Ectodermal cell (in vitro differentiated cells): Measurements from ENCODE around the gene EIF4G3.

Experiments used
- H3K27ac ChIP-seq: 2 replicates; pipeline ENCODE4 v1.7.0; 2013; ENCODE audit warnings: mild to moderate bottlenecking, low read depth, low read length; ENCODE audit not compliant: insufficient read depth, poor library complexity, severe bottlenecking
- H3K27me3 ChIP-seq: 2 replicates; pipeline ENCODE4 v1.7.0; 2013; ENCODE audit warnings: mild to moderate bottlenecking, low read length; ENCODE audit not compliant: insufficient read depth, control insufficient read depth, poor library complexity, severe bottlenecking
- H3K36me3 ChIP-seq: one replicate; pipeline ENCODE4 v1.7.0; 2013; ENCODE audit warnings: low read length; ENCODE audit not compliant: control insufficient read depth, insufficient read depth
- H3K4me1 ChIP-seq: one replicate; pipeline ENCODE4 v1.7.0; 2013; ENCODE audit warnings: low read length; ENCODE audit not compliant: control insufficient read depth, insufficient read depth
- H3K4me3 ChIP-seq: 2 replicates; pipeline ENCODE4 v1.7.0; 2013; ENCODE audit warnings: low read depth, low read length, control low read depth; ENCODE audit not compliant: insufficient read depth
- H3K9me3 ChIP-seq: 2 replicates; pipeline ENCODE4 v1.7.0; 2013; ENCODE audit warnings: mild to moderate bottlenecking, low read length, moderate library complexity; ENCODE audit not compliant: control insufficient read depth
- WGBS, 2 experiments: methylation state at CpG; one replicate each; pipeline ENCODE4 v1.1.7; 2013; ENCODE audit warnings: missing lambda C conversion rate in 2 of 2; 5-methylcytosine and 5-hydroxymethylcytosine counted together

EIF4G3 gene

DNA sequence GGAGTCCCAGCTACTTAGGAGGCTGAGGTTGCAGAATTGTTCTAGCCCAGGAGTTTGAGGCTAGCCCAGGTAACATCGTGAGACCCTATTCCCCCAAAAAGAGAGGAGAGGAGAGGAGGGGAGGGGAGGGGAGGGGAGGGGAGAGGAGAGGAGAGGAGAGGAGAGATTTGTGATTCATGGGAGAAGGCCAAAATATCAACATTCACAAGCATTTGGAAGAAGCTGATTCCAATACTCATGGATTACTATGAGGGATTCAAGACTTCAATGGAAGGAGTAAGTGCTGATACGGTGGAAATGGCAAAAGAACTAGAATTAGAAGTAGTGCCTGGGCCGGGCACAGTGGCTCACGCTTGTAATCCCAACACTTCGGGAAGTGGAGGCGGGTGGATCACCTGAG lies 187.8 kb downstream of the EIF4G3 start:
- WGBS, 2 experiments, result 91 to 95% methylated on average over 5 of the region's 6 CpGs
- no peaks in the 10 kb centered on the region for H3K4me1 ChIP-seq
- no peak overlapping the region for H3K4me3 ChIP-seq
- no peaks in the 10 kb centered on the region for H3K9me3 ChIP-seq
- H3K27me3 ChIP-seq, result no peaks in the 10 kb centered on the region
- no peak overlapping the region for H3K27ac ChIP-seq
- H3K36me3 ChIP-seq, result no peaks in the 10 kb centered on the region

- H3K4me3 ChIP-seq, result no peak overlapping the region
- no peaks in the 10 kb centered on the region for H3K9me3 ChIP-seq
- no peaks in the 10 kb centered on the region for H3K27me3 ChIP-seq
- no peaks in the 10 kb centered on the region for H3K36me3 ChIP-seq
- no peaks in the 10 kb centered on the region for H3K4me1 ChIP-seq
- H3K27ac ChIP-seq, result no peak overlapping the region
These were observed 188.6 kb downstream of the EIF4G3 start for GRCh38 chr1:20987831-20988825.

DNA sequence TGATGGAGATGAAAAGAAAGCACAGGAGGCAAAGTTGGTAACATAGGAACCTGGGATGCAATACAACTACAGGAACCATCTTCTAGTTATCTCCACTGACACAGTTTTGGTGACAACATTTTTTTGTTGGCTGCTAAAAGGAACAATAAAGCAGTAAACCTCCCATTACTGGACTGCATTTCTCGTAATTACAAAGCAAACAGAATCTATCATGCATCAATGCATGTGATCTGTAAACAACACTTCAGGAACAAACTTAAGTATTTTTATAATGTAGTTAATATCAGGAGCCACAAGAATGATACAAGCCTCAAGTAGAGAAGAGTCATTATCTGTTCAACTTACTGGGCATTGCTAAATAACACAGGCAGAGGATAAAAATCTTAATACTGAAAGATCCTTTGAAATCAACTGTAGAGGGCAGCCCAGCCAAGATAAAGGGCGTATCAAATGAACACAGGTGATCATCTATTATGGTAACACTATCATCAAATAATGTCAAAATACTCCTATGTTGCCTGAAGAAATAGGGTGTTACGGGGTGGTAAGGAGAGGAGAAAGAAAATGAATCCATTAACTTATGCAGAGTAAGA lies 193.3 kb downstream of the EIF4G3 start:
- 90 to 100% methylated on average over 1 to 3 of the region's 3 CpGs for WGBS, 2 experiments
- no peaks in the 10 kb centered on the region for H3K9me3 ChIP-seq
- no peak overlapping the region for H3K4me3 ChIP-seq
- no peak overlapping the region for H3K27ac ChIP-seq
- no peaks in the 10 kb centered on the region for H3K4me1 ChIP-seq
- no peaks in the 10 kb centered on the region for H3K36me3 ChIP-seq
- H3K27me3 ChIP-seq, result no peaks in the 10 kb centered on the region

DNA sequence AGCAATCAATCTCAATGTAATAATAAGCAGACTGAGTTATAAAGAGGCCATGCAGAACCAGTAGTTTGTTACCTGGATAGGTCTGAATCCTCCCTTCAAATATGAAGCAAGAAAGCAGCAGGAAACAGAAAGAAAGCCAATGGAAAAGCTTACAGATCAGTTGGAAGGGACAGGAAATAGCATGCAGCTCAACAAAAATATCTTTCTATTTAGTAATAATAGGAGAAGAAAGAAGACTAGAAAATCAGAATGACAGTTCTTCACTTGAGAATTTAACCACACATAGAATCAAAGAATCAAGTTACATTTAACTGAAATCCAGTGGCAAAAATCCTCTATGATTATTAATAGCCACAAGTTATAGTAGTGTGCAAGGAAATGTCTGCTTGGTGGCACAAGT lies 194.4 kb downstream of the EIF4G3 start:
- H3K4me3 ChIP-seq, result no peak overlapping the region
- no peak overlapping the region for H3K27ac ChIP-seq
- no peaks in the 10 kb centered on the region for H3K4me1 ChIP-seq
- no peaks in the 10 kb centered on the region for H3K36me3 ChIP-seq
- H3K27me3 ChIP-seq, result no peaks in the 10 kb centered on the region
- H3K9me3 ChIP-seq, result no peaks in the 10 kb centered on the region

- no peaks in the 10 kb centered on the region for H3K36me3 ChIP-seq
- H3K27ac ChIP-seq, result no peak overlapping the region
- H3K4me1 ChIP-seq, result no peaks in the 10 kb centered on the region
- no peaks in the 10 kb centered on the region for H3K27me3 ChIP-seq
- no peaks in the 10 kb centered on the region for H3K9me3 ChIP-seq
- no peak overlapping the region for H3K4me3 ChIP-seq
These were observed 194.8 kb downstream of the EIF4G3 start for GRCh38 chr1:20981915-20982314.

DNA sequence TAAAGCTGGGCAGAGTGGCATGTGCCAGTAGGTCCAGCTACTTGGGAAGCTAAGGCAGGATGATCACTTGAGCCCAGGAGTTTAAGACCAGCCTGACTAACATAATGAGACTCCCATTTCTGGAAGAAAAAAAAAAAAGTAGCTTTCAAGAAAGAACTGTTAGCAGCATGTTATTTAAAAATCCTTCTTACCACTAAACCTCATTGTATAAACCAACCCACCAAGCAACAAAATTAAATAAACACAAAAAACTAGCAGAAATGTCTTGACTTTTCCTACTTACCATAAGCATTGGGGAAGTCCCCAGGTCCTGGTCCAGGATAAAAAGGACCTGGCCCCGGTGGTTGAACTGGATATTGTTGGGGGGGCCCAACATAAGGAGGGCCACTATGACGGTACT lies 196.6 kb downstream of the EIF4G3 start:
- no peaks in the 10 kb centered on the region for H3K36me3 ChIP-seq
- H3K4me3 ChIP-seq, result no peak overlapping the region
- H3K4me1 ChIP-seq, result no peaks in the 10 kb centered on the region
- no peak overlapping the region for H3K27ac ChIP-seq
- H3K27me3 ChIP-seq, result no peaks in the 10 kb centered on the region
- H3K9me3 ChIP-seq, result no peaks in the 10 kb centered on the region
- 100% methylated on average over 1 to 2 of the region's 2 CpGs for WGBS, 2 experiments

- Histone ChIP-seq H3K27me3 (no peaks in the 10 kb centered on the region), H3K4me3 (no peak overlapping the region), H3K9me3 (no peaks in the 10 kb centered on the region), H3K4me1 (no peaks in the 10 kb centered on the region), H3K36me3 (no peaks in the 10 kb centered on the region), H3K27ac (no peak overlapping the region)
- 98 to 100% methylated on average over 1 to 2 of the region's 2 CpGs for WGBS, 2 experiments
These were observed 198.3 kb downstream of the EIF4G3 start for GRCh38 chr1:20978413-20978812.

- 77 to 92% methylated on average over 1 of the region's 1 CpG for WGBS, 2 experiments
- H3K4me3 ChIP-seq, result no peak overlapping the region
- H3K27ac ChIP-seq, result no peak overlapping the region
- no peaks in the 10 kb centered on the region for H3K27me3 ChIP-seq
- H3K4me1 ChIP-seq, result no peaks in the 10 kb centered on the region
- no peaks in the 10 kb centered on the region for H3K9me3 ChIP-seq
- H3K36me3 ChIP-seq, result peaks cover 16% of the 10 kb centered on the region
These were observed 201.0 kb downstream of the EIF4G3 start for GRCh38 chr1:20975668-20976067.

DNA sequence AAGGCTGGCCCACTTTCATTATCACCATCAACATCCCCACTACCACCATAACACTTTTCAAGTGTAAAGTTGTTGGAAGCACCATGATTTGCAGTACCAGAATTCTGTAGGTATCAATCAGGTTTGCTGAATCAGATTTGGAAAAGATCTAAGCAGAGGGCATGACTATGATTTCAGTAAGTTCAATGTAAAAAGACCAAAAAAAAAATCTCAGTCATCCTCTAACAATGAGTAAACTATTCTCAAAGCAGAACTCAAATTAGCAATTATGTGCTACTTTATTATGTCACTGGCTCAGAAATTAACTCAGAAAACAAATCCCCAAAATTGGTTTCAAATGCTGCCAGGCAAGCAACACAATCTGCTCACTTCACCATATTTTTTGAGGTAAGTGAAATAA lies 201.7 kb downstream of the EIF4G3 start:
- Histone ChIP-seq H3K9me3 (no peaks in the 10 kb centered on the region), H3K4me1 (no peaks in the 10 kb centered on the region), H3K27me3 (no peaks in the 10 kb centered on the region), H3K27ac (no peak overlapping the region), H3K36me3 (peaks cover 16% of the 10 kb centered on the region), H3K4me3 (no peak overlapping the region)

DNA sequence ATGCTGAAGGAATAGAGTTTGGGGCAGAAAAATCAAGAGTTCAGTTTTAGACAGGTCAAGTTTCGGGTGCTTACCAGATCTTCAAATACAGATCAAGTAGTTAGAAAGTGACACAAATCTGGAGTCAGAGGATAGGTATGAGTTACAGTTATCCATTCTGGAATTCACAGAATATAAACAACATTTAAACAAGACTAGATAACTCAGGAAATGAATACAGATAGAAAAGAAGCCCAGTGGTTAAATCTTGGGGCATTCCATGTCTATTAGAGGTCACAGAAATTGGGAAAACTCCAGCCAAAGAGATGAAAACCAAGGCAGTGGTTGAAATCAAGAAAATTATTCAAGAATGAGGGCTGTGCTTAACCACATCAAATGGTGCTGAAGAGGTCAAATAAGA lies 202.6 kb downstream of the EIF4G3 start:
- 88 to 94% methylated on average over 1 of the region's 1 CpG for WGBS, 2 experiments

More for the DNA sequence above, 202.6 kb downstream of the EIF4G3 start:
- Histone ChIP-seq H3K4me1 (no peaks in the 10 kb centered on the region), H3K36me3 (peaks cover 16% of the 10 kb centered on the region), H3K4me3 (no peak overlapping the region), H3K27me3 (no peaks in the 10 kb centered on the region), H3K9me3 (no peaks in the 10 kb centered on the region), H3K27ac (no peak overlapping the region)
